ENCODE data around the gene P2RX3.

Gene P2RX3

DNA sequence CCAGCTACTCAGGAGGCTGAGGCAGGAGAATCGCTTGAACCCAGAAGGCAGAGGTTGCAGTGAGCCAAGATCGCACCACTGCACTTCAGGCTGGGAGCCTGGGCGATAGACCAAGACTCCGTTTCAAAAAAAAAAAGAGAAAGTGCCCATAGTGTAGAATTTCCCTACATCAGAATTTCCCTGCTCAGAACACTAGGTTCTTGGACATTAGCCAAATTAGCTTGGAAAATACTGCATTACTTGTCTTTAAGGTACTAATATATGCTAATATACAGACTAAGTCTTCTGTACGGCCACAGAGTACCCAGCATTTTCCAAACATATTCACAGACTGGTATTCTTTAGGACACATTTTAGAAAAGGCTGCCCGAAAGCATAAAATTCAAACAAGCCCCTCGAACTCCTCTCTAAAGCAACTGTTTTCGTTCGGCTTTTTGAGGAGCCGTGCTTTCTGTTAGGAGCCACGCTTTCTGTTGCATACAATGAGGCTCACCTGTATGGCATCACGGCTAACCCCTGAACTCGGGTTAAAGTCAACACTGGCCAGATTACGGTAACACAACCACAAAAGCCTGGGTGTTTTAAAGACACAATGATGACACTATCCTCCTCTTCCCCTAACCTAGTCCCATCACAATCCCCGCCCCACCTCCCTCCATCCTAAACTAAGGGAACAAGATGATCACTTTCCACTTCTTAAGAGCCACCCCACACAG lies 31.8 kb upstream of the P2RX3 start:
- TF ChIP-seq GATA2 (IDR thresholded peaks at IDR 0.05; ENCODE audit: low read depth, low read length) (no peak), GATA3 (IDR thresholded peaks at IDR 0.05; ENCODE audit: low read depth, low read length) (no peak)

DNA sequence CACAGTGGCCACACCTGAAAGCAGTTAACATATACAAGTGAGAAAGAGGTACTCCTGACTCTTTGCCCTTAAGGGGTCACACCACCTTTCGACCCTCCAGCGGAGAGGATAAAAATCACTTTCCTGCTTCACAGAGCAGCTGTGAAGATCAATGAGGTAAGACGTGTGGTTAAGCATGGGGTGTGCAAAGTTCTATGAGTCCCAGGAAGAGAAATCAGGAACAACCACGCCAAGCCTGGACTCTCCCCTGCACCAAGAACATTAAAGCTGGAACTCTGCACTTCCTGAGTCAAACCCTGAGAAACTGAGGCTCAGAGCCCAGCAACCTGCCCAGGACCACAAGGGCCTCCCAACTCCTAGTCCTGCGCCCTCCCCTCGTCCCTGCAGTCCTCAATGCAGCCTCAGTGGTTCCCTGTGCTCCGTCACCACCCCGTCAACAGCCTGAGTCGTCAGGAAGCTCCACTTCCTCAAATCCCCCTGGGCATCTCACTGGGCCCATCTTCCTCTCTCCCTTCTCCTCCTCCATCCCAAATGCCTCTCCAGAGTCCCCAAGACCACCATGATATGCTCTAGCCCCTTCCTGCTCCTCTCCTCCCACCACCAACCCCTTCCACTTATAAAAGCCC lies 31.1 kb upstream of the P2RX3 start:
- TF ChIP-seq GATA2 (IDR thresholded peaks at IDR 0.05; ENCODE audit: low read depth, low read length): no peak
- no peak for TF ChIP-seq GATA3 (IDR thresholded peaks at IDR 0.05; ENCODE audit: low read depth, low read length)

DNA sequence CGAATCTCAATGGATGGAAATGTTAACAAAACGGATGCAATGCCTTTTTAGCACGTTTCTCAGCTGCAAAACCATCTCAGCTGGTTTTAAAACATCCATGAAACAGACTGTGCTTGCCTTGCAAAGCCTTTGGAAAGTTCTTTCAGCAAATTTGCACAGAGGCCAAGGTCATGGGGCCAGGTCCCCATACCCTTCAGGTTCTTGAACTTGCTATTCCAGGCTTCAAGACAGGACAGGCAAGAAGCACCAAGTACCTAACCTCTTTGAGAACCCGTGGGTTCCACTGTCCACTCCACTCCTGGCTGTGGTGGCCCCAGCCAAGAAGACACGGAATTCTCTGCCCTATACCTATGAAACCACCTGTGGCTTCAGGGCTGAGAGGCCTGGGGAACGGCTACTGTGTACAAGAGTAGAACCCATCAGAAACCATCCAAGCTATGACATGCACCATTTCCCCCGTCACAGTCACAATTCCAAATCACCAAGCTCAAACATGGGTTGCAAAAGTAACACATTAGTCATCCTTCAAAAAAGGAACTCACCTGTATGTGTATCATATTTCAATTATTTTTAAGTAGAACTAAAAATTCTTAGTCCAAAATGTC lies 30.4 kb upstream of the P2RX3 start:
- TF ChIP-seq GATA3 (IDR thresholded peaks at IDR 0.05; ENCODE audit: low read depth, low read length) (no peak), GATA2 (IDR thresholded peaks at IDR 0.05; ENCODE audit: low read depth, low read length) (no peak)

DNA sequence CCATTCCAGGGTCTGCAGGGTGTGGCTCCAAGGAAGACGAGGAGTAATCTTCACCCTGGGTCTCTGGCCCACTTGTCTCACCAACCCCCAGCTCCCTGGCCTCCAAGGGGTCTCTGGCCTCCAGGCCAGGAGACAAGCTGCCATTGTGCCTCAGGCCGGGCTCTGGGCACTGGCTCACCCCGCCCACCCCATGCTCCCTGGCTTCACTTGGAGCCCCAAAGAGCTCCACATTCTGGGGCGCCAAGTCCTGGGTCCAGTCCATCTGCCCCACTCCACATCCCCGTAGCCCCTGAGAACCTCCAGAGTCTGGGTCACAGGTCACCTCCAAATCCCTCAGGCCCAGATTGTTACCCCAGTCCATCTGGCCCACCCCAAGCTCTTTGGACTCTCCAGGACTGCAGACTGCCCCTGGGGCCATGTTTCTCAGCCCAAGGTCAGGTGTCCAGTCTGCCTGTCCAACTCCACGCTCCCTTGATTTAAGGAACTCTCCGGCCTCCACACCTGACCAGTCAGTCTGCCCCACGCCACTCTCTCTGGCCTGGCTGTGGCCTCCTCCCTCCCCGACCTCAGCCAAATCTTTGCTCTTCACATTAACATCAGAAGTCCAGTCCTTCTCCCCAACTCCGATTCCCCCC lies 29.6 kb upstream of the P2RX3 start:
- no peak for TF ChIP-seq GATA3 (IDR thresholded peaks at IDR 0.05; ENCODE audit: low read depth, low read length)

DNA sequence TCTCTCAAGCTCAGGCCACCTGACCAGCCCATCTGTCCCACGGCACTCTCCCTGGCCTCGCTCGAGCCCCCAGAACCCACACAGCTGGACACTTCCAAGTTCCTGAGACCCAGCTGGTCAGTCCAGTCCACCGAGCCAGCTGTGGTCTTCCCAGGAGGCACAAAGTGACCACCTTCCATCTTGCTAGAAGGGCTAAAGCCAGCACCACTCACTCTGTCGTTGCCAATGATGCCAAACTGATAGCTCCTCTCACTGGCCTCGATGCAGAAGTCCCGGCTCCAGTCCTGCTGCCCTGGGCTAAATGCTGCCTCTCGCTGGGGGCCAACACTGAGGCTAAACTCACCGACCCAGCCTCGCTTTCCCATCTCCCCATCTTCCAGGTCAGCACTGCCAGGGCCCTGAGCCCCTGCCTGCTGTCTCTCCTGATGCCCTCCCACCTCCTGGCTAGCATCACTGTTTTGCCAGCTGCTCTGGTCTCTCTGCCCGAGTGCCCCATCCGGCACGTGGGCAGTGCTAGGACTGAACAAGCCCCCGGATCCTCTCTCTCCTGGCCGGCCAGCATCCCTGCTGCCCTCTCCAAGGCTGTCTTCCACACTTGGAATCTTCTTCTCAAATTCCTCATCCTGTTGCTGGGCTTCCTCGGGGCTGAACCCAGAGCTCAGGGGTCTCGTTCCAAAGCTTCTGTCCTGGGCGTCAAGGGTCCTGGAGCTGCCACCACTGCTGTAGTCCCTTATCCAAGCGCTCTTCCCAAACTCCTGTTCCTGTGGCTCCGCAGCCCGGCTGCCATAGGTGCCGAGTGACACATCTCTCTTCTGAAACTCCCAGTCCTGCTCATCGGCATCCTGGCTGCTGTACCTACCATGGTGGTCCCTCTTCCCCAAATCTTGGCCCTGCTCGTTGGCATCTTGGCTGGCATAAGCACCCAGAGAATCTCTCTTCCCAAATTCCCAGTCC lies 28.8 kb upstream of the P2RX3 start:
- no peak for TF ChIP-seq GATA2 (IDR thresholded peaks at IDR 0.05; ENCODE audit: low read depth, low read length)
- no peak for TF ChIP-seq GATA3 (IDR thresholded peaks at IDR 0.05; ENCODE audit: low read depth, low read length)

DNA sequence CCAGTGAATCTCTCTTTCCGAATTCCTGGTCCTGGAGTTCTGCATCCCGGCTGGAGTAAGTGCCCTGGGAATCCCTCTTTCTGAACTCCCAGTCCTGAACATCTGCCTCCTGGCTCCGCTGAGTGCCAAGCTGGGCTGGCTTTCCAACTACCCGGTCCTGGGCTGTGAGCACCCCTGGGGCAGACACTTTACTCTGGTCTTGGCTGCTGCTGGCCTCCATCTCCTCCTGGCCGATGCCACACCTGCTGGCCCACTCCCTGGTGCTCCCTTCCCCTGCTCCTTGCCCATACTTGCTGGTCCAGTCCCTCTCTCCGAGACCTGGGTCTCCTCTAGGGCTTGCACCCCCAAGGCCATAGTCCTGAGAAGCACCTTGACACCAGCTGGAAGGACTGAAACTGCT lies 28.1 kb upstream of the P2RX3 start:
- TF ChIP-seq GATA3 (IDR thresholded peaks at IDR 0.05; ENCODE audit: low read depth, low read length) (no peak), GATA2 (IDR thresholded peaks at IDR 0.05; ENCODE audit: low read depth, low read length) (no peak)

DNA sequence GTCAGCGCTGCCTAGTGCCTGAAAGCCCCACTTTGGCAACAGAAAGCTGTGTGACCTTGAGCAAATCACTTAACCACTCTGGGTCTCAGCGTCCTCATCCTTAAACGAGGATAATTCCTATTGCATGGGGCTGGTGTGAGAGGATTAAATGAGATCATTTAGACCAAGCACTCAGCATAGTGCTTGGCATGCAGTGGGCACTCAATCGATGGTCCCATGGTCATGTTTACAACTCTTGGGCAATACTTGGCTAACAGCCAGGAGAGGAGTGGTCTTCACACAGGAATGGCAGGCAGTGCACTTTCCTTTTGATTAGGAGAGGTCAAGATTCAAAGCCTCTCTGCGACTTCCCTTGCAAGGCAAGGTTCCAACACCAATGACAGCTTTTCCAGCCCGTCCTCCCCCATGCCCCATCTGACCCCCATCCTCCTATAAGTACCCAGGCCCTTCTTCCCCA lies 27.5 kb upstream of the P2RX3 start:
- no peak for TF ChIP-seq GATA2 (IDR thresholded peaks at IDR 0.05; ENCODE audit: low read depth, low read length)
- TF ChIP-seq GATA3 (IDR thresholded peaks at IDR 0.05; ENCODE audit: low read depth, low read length): no peak

DNA sequence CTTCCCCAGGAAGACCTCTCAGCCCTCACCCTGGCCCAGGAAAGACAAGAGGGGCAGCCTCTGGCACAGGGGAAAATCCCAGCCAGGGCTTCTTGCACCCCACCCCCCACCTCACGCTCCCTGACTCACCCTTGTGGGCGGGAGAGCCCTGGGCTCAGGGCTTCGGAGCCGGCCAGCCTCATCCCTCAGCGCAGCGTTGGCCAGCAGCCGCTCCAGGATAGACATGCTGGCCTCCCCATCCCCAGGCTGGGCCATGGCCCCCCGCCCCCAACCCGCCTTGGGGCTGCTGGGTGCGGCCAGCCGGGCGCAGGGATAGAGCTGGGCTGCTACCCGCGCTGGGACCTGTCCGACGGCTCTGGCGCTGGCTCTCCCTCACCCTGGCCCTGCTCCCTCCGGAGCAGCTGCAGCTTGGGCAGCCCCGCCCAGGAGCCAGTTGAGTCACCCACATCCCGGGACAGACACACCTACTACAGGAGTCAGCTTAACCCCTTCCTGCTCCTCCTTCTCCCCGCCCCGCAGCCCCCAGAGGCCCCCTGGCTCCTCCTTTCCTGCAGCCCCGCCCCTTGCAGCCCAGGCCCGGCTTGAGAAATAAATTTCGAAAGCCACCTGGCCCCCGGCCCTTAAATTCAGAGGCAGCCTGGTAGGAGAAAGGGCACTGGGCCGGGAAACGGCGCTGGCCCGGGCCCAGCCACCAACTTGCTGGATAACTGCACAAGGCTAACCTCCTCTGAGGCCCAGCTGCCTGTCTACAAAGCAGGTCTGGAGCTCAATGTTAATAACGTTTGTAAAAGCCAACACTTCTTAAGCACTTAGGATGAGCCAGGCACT lies 26.8 kb upstream of the P2RX3 start:
- no peak for TF ChIP-seq GATA2 (IDR thresholded peaks at IDR 0.05; ENCODE audit: low read depth, low read length)
- no peak for TF ChIP-seq GATA3 (IDR thresholded peaks at IDR 0.05; ENCODE audit: low read depth, low read length)

DNA sequence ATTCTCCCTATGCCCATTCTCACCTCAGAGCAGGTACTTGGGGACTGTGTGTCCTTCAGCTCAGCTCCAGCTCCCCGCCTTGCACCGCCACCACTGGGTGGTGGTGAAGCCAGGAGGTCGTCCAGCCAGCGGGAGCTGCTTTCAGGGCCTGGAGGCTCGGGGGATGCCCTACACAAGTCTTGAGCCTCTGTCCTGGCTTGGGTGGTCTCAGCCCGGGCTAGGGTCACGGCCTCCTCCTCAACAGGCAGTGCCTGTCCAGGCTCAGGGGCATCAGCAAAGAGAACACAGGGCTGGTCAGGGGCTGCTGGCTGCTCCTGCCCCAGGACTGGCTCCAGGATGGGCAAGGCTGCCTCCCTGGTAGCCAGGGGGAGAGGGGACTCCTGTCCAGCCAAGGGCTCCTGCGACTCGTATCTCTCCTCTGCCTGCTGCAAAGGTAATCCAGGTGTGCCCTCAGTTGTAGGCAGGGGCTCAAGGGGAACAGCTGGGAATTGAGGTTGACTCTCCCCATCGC lies 25.6 kb upstream of the P2RX3 start:
- TF ChIP-seq GATA3 (IDR thresholded peaks at IDR 0.05; ENCODE audit: low read depth, low read length) (no peak), GATA2 (IDR thresholded peaks at IDR 0.05; ENCODE audit: low read depth, low read length) (no peak)

DNA sequence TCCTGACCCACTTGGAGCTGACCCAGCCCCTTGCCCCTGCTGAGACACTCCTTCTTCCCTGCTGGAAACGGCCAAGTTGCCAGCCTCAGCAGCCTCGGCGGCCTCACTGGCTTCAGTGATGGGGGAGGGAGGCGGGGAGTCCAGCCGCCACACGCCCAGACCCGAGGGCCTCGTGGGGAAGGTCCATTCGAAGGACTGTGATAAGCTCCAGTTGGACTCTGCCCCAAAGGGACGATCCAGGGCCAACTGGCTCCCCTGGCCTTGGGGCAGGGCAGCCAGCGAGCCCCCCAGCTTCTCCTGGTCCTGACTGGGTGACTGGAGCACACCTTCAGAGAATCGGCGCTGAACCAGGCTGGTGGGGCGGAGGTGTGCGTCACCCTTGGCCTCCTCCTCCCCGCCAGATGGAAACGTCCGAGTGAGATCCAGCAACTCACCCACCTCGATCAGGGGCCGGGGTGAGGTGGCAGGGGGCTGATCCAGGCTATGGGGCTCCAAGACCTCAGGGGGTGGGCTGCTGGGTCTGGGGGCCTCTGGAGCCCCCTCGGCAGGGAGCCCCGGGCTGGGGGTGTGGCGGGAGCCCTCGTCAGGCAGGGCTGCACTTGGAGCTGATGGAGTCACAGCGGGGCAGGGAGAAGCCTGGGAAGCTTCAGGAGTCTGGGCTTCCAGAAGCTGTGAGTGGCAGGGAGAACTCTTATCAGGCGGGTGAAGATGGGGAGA lies 24.9 kb upstream of the P2RX3 start:
- TF ChIP-seq GATA3 (IDR thresholded peaks at IDR 0.05; ENCODE audit: low read depth, low read length) (no peak), GATA2 (IDR thresholded peaks at IDR 0.05; ENCODE audit: low read depth, low read length) (no peak)

DNA sequence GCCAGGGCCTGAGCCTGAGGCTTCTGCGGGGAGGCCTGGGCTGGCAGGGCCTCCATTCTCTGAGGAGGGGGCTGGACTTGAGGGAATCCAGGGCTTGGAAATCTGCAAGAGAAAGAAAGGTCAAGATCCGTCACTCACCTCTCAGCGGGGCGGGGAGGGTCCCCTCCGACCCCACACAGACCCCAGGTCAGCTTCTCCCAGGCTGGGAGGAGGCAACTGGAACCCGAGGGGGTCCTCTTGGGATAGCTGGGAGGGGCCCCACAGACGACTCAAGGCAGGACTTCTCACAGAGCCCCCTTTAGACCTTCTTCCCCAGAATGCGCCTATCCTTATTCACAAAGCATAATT lies 24.4 kb upstream of the P2RX3 start:
- TF ChIP-seq GATA2 (IDR thresholded peaks at IDR 0.05; ENCODE audit: low read depth, low read length) (no peak), GATA3 (IDR thresholded peaks at IDR 0.05; ENCODE audit: low read depth, low read length) (no peak)
